Stimulated activated CD4-positive, alpha-beta T cell treated with anti-CD3 and anti-CD28 coated beads, Interleukin-4, amount 100 ng/mL, for 24 hours (primary cell): ENCODE data around the gene CALM1.

Experiments used
- DNase-seq: peaks from one replicate; pipeline ENCODE4 v3.0.0-alpha.2; 2020

CALM1 gene

GRCh38 chr14:90412058-90412457, 15.2 kb downstream of the CALM1 start:
- no peak for DNase-seq

GRCh38 chr14:90416720-90417119, 19.9 kb downstream of the CALM1 start:
- DNase-seq = no peak

DNA sequence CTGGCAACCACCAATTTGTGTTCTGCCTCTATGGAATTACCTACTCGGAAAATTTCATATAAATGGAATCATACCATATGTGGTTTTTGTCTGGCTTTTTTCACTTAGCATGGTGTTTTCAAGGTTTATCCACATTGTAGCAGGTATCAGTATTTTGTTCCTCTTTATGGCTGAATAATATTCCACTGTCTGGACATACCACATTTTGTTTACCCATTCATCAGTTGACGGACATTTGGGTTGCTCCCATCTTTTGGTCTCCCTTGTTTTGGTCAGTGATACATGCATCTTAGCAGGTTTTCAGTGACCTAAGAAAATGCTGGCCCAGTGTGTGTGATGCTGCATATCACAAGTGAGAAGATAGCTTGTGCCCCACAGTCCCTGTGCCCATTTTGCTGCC, 21.2 kb downstream of the CALM1 start:
- no peak for DNase-seq

GRCh38 chr14:90419200-90419599, 22.4 kb downstream of the CALM1 start:
- DNase-seq = no peak

DNA sequence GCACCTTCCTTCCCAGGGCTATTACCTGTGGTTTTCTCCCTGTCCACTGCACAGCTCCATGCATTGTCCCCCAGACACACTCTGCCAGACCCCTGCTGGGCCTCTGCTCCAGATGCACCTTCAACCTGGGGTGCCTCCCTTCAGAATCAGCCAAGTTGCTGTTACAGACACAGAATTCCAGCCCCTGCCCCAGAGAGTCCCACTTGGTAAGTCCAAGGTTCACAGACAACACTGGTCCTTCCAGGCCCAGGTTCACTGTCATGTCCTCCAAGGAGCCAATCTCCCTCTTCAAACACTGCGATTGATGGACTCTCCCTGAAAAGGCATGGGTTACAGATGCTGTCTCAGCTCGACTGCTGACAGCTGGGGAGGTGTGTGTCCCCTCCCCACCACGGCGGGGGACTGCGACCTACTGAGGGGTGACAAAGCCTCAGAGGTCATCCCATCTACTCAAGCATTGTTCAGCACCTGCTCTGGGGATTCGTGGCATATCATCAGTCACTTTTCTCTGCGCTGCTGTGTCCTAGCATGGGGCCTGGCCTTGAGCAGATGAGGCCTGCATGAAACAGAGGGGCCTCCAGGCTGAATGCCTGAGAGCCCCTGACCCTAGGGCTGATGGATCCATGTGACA, 24.3 kb downstream of the CALM1 start:
- DNase-seq = no peak

DNA sequence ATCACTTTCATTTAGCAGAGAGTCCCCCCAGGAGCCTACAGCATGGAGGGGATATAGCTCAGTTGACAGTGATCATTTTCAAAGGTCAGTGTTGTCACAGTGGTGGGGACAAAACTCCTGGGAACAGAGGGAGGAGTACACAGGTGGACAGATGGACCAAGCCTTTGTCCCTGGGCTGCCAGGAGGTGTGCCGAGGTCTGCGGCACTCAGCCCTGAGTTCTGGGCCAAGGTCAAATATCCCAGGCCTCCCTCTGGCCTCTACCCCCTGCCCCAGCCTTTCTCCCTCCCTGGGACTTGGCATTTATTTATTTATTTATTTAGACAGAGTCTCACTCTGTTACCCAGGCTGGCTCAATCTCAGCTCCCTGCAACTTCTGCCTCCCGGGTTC, 24.8 kb downstream of the CALM1 start:
- no peak for DNase-seq

DNA sequence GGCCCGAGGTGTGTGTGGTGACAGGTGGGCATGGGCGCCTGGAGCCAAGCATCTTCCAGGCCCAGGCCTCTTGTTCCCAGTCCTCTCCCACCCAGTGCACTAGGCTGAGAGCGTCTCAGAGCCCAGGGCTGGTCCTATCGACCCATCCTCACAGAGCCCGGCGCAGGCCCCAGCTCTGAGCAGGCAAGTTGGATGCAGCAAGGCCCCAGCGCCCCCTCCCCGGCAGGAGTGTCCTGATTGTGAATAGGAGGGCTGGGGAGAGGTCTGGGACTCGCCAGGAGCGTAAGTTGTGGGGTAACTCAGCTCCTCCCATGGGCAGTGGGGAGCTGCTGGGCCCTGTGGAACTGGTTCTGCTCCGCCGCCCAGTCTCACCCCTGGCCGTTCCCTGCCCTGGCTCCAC, 26.3 kb downstream of the CALM1 start:
- DNase-seq = no peak

DNA sequence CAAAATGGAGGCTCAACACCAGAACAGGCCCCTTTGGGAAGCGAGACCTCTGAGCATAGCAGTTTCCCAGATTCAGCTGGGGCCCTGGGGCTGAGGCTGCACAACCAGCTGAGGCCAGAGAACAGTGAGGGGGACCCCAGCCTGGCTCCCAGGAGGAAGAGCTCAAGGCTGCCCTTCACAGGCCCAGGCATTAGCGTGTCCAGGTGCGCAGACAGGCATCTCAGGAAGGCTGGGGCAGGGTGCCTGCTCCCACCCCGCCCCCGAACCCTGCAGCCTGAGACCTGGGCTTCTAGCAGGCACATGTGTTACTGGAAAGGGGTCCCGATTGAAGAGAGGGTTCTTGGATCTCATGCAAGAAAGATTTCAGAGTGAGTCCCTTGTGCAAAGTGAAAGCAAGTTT, 27.2 kb downstream of the CALM1 start:
- DNase-seq = no peak

DNA sequence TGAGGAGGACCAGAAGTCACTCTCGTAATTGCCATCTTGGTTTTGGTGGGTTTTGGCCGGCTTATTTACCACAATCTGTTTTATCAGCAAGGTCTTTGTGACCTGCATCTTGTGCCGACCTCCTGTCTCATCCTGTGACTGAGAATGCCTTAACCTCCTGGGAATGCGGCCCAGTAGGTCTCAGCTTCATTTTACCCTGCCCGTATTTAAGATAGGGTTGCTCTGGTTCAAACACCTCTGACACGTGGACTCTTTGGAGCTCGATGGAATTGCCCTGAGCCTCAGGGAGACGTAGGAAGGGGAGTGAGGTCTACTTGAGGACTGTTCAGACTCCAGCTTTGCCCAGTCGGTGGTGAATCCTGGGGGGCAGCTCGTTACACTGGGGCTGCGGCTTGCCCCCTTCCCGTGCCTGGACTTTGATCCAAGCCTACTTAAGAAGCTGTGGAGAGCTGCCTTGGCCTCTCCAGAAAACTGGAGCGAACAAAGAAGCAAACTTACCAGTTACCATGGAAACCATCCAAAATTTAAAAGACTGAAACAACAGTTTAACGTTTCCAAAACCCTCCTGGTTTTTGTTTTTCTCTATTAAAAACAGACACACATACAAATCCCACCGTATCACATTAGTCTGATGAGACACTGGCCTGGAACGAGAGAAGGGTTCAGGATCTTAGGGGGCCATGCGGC, 28.0 kb downstream of the CALM1 start:
- no peak for DNase-seq

DNA sequence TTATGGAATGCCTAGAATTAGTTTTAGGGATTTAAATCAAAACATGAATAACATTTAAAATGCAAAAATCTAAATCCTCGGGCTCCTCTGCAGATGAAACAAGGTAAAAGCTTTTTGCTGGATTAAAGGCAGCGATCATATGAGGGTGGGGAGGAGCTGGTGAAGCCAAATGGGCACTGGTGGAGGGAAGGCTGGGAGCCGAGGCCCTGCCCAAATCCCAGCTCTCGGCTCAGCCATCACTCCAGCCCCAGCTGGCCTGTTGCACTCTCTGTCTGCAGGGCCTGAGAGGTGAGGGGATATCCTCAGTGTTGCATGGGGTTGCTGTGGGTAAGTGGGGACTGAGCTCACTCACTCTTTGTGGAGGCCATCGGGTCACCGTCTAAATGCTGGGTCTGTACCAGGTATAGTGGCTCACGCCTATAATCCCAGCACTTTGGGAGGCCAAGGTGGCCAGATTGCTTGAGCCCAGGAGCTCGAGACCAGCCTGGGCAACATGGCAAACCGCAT, 28.6 kb downstream of the CALM1 start:
- no peak for DNase-seq

DNA sequence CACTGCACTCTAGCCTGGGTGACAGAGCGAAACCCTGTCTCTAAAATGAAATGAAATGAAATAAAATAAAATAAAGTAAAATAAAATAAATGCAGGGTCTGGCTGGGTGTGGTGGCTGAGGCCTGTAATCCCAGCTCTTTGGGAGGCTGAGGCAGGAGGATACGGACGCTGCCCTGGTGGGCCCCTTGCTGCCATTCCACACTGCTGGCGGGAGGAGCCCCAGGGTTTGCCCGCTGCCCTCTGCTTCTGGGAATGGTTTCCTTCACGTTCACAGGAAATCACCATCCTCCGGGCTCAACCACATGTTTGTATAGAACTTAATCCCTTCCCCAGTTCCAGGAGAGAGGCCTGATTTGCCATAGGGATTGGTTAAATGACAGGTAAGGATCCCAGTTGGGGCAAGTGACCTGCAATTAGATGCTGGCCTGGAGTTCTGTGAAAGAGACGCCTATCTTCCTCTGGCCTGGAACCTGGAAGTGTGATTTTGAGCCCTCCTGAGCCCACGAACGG, 29.3 kb downstream of the CALM1 start:
- no peak for DNase-seq

DNA sequence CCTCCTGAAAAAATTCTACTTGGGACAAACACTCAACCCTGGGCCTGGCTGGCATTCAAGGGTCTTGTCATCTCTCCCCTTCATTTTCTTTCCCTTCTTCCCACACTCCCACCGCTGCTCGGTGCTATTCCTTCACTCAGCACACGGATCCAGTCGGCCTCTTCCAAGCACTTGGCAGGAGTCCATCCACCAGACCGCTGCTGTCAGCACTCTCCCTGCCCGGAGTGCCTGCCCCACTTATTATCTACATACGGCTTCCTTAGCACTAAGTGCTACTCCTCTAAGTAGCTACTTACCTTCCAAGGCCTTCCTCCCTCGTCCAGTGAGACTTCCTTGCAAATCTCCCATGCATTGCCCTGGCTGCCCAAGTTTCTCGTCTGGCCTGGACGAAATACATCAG, 29.8 kb downstream of the CALM1 start:
- no peak for DNase-seq

DNA sequence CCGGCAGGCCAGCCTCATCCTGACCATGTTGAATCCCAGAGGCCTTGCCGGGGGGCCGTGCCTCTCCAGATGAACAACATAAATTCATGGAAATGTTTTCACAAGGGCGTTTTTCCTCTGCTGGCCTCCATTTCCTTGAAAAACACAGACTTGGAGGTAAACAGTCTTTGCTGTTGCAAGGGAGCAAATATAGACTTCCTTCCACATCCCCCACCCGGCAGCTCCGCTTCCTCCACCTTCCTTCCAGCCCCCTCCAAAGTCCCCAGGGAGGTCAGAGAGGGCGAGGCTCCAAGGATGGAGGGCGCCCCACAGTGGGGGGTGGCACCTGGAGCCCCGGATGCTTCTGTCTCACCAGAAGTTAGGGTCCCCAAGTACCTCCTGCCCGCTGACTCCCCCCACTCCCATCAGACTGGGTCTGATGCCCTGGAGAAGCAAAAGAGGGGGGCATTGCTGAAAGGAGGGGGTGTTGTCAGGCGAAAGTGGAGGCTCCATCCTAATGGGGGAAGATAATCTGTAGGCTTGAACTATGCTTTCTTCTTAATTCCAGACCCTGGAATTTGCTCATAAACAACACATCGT, 31.1 kb downstream of the CALM1 start:
- no peak for DNase-seq

DNA sequence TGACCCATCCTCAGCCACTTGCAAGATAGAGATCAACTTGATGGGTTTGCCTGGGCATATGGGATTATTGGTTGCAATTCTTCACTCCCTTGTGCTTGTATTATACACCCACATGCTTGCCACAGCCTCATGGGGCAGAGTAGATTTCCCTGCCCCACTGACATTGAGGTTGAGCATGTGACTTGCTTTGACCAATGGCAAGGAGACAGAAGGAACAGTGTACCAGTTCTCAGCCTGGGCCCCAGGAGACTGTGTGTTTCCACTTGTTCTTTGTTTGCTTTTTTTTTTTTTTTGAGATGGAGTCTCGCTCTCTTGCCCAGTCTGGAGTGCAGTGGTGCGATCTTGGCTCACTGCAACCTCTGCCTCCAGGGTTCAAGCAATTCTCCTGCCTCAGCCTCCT, 31.8 kb downstream of the CALM1 start:
- no peak for DNase-seq

DNA sequence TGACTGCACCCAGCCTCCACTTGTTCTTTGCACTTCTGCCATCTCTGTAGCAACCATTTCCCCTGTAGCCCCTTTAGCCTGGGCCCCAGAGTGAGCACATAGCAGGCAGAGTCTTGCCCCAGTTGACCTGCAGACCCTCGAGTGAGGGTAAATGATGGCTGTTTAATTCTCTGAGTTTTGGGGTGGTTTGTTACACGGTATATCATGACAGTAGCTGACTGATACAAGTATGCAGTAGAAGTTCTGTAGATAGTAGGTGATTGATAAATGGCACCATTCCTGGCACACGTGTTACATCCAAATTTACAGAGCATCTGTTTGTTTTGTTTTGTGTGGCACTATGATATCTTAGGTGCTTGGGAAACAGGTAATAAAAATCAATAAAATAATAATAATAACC, 32.4 kb downstream of the CALM1 start:
- no peak for DNase-seq

GRCh38 chr14:90429754-90430153, 32.9 kb downstream of the CALM1 start:
- DNase-seq = no peak

- DNase-seq = no peak
Observed at GRCh38 chr14:90434370-90435020, 37.7 kb downstream of the CALM1 start.

DNA sequence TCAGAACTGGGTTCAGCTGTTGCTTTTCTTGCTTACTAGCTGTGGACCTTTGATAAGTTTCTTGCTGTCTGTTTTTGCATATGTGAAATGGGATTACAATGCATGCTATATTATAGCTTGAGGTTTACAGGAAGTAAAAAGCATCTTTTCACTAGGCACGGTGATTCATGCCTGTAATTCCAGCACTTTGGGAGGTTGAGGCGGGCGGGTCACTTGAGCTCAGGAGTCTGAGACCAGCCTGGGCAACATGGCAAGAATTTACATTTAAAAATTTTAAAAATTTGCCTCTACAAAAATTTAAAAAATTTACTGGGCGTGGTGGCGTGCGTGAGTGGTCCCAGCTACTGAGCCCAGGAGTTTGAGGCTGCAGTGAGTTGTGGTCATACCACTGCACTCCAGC, 42.0 kb downstream of the CALM1 start:
- DNase-seq = no peak

- no peak for DNase-seq
Observed at GRCh38 chr14:90440021-90440451, 43.2 kb downstream of the CALM1 start.

DNA sequence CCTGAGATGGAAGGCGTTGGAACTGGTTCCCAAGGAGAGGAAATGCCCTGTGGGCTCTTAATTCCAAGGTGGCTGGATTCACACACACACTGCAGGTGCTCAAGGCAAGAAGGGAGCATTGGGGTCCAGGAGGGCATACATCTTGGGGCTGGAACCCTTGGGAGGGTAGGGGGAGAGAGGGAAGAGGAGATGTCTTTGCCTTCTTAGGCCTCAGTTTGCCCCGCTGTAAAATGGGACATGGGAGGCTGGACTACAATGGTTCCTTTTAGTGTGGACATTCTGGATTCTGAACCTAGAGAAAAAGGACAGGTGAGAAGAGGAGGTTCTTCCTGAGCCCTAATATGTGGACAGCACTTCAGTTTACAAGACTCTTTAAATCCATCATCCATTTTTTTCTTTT, 43.8 kb downstream of the CALM1 start:
- no peak for DNase-seq

DNA sequence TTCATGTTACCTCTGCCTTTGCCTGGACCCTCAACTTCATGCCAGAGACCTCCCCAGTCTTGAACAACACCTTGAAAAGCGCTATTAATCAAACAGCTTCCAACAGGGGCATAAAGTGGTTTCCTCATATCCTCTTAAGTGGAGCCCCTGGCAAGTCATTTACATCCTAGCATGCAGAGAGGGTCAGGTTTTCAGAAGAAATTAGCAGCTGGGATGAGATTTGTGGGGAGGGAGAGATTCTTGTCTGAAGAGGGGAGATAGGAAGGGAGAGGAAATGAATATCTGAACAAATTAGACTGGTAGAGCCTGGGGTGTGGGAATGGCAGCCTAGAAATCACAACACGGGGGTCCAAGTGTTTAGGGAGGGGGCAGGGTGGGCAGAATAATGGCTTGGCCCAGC, 45.6 kb downstream of the CALM1 start:
- DNase-seq = no peak

DNA sequence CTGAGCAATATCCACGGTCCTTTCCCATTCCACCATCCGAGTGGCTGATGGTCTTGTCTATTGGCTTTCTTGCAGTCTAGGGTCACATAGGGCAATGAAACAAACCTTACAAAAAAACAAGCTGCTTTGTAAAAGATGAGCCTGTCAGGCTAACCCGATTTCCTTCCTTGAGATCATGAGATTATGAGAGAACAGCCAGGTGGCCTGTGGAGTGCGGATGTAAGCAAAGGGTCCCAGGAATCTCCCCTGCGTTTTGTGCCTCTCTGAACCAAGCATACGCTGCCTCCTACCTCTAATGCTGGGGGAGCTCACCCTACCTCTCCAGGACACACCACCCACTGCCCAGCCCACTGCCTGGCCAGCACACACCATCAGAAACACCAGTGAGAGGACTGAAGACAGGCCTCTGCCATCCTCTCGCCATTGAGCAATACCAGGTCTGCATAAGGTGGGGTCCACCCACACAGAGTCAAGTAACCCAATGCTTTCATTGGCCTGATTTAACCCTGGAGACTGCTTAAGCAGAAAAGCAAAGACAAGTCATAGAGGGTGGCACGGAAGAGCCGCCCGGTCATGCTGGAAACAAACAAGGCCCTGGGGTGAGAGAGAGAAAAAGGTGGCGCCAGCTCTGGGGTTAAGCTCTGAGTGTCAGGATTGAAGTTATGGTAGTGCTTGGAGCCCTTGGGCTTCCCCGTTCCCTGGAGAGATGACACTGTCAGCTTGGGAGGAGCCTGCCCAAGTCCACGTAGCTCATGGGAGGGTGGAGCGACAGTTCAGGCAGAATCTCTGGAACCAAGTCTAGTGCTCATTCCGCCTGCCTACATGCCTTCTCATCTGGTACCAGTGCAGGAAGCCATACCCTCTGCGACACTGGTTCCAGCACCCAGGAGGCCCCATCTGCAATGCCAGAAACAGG, 46.6 kb downstream of the CALM1 start:
- DNase-seq = no peak
